Activated CD4-positive, CD25-positive, alpha-beta regulatory T cell treated with anti-CD3 and anti-CD28 coated beads, Interleukin-2, amount 50 U/mL, for 72 hours (primary cell): Measurements from ENCODE around the gene FUT8.

ENCODE experiments used
- DNase-seq: peaks from one replicate; pipeline ENCODE4 v3.0.0; 2021

Gene FUT8

GRCh38 chr14:65718629-65719028 is 306.1 kb downstream of the FUT8 start:
- DNase-seq: no peak

- no peak for DNase-seq
Observed at GRCh38 chr14:65720171-65720570, 307.6 kb downstream of the FUT8 start.

- DNase-seq: no peak
Observed at GRCh38 chr14:65720743-65721142, 308.2 kb downstream of the FUT8 start.

- no peak for DNase-seq
Observed at GRCh38 chr14:65723348-65723747, 310.8 kb downstream of the FUT8 start.

- DNase-seq: no peak
Observed at GRCh38 chr14:65728604-65729003, 316.1 kb downstream of the FUT8 start.

GRCh38 chr14:65729566-65729965 is 317.0 kb downstream of the FUT8 start:
- no peak for DNase-seq

GRCh38 chr14:65731933-65732506 is 319.5 kb downstream of the FUT8 start:
- DNase-seq: no peak

- no peak for DNase-seq
Observed at GRCh38 chr14:65738339-65738738, 325.8 kb downstream of the FUT8 start.

- no peak for DNase-seq
Observed at GRCh38 chr14:65745396-65746190, 333.1 kb downstream of the FUT8 start.

- DNase-seq: no peak
Observed at GRCh38 chr14:65748796-65749195, 336.3 kb downstream of the FUT8 start.

- no peak for DNase-seq
Observed at GRCh38 chr14:65749287-65749686, 336.8 kb downstream of the FUT8 start.

- no peak for DNase-seq
Observed at GRCh38 chr14:65750906-65751305, 338.4 kb downstream of the FUT8 start.

- no peak for DNase-seq
Observed at GRCh38 chr14:65751510-65751909, 339.0 kb downstream of the FUT8 start.

GRCh38 chr14:65753061-65753460 is 340.5 kb downstream of the FUT8 start:
- DNase-seq: no peak

GRCh38 chr14:65755331-65755730 is 342.8 kb downstream of the FUT8 start:
- DNase-seq: no peak

- DNase-seq: no peak
Observed at GRCh38 chr14:65756880-65757279, 344.4 kb downstream of the FUT8 start.

GRCh38 chr14:65769151-65769550 is 356.6 kb downstream of the FUT8 start:
- no peak for DNase-seq

GRCh38 chr14:65770681-65771080 is 358.2 kb downstream of the FUT8 start:
- DNase-seq: no peak

GRCh38 chr14:65771271-65771670 is 358.7 kb downstream of the FUT8 start:
- no peak for DNase-seq

- no peak for DNase-seq
Observed at GRCh38 chr14:65772466-65772865, 359.9 kb downstream of the FUT8 start.

GRCh38 chr14:65772921-65773574 is 360.5 kb downstream of the FUT8 start:
- no peak for DNase-seq

- no peak for DNase-seq
Observed at GRCh38 chr14:65774041-65774440, 361.5 kb downstream of the FUT8 start.

- no peak for DNase-seq
Observed at GRCh38 chr14:65776193-65776852, 363.8 kb downstream of the FUT8 start.

- DNase-seq: no peak
Observed at GRCh38 chr14:65780566-65780965, 368.0 kb downstream of the FUT8 start.
